NB4 (cell line): ENCODE results near the gene BRD1.

Experiments
- POLR2A ChIP-seq: IDR thresholded peaks from 2 replicates; pipeline ENCODE4 v1.6.1; 2011; ENCODE audit warnings: mild to moderate bottlenecking; ENCODE audit not compliant: insufficient read length; ENCODE audit errors: extremely low read depth
- TF ChIP-seq, protein P1 (sequence below): IDR thresholded peaks from one replicate; pipeline ENCODE4 v1.5.1; 2012; ENCODE audit warnings: low read depth, low read length
- TF ChIP-seq, protein P2 (sequence below): IDR thresholded peaks from 2 replicates; pipeline ENCODE4 v1.6.1; 2011; ENCODE audit warnings: low read depth, low read length

DNA sequence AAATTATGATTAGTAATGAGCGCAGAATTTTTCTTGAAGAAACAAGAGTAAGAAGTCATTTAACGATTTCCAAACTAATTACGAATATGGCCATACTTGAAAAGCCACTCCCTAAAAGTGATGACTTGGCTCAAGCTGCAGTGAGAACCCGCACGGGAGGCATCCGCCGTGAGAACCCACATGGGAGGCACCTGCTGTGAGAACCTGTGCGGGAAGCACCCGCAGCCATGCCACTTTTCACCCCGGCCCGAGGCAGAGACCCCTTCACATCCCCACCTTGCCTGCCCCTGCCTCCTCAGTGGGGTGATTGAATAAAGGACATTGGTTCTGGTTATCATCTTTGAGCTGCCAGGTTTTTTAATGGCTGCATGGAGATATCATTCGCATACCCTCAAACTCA lies 89.7 kb downstream of the BRD1 start:
- TF ChIP-seq, protein P1, sequence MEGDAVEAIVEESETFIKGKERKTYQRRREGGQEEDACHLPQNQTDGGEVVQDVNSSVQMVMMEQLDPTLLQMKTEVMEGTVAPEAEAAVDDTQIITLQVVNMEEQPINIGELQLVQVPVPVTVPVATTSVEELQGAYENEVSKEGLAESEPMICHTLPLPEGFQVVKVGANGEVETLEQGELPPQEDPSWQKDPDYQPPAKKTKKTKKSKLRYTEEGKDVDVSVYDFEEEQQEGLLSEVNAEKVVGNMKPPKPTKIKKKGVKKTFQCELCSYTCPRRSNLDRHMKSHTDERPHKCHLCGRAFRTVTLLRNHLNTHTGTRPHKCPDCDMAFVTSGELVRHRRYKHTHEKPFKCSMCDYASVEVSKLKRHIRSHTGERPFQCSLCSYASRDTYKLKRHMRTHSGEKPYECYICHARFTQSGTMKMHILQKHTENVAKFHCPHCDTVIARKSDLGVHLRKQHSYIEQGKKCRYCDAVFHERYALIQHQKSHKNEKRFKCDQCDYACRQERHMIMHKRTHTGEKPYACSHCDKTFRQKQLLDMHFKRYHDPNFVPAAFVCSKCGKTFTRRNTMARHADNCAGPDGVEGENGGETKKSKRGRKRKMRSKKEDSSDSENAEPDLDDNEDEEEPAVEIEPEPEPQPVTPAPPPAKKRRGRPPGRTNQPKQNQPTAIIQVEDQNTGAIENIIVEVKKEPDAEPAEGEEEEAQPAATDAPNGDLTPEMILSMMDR, result no peak
- TF ChIP-seq POLR2A, result no peak
- TF ChIP-seq, protein P2, sequence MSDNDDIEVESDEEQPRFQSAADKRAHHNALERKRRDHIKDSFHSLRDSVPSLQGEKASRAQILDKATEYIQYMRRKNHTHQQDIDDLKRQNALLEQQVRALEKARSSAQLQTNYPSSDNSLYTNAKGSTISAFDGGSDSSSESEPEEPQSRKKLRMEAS, result no peak
